Central memory CD8-positive, alpha-beta T cell (primary cell): ENCODE data around the gene NOBOX.
"Not testable (repeated sequence)": the region's sequence is repeated elsewhere in the genome, so short reads cannot be mapped to it uniquely, and the experiment has no call there.

Experiments
- ATAC-seq: fragments of 150-1000 bp; cut with Tn5 transposase; replicated peaks from 2 replicates; pipeline ENCODE4 v1.10.0; 2022; ENCODE audit warnings: mild to moderate bottlenecking, moderate FRiP score, moderate number of reproducible peaks; ENCODE audit not compliant: poor library complexity, severe bottlenecking; ENCODE audit errors: extremely low read depth
- DNase-seq, 2 donors: peaks; one replicate each; pipeline ENCODE4 v3.0.0; 2021; ENCODE audit warnings: low spot score in 2 of 2
- H3K27ac Mint-ChIP-seq: one replicate; pipeline ENCODE4 v1.8.0; 2022; ENCODE audit warnings: low read depth, mild to moderate bottlenecking, moderate library complexity, mixed read lengths
- H3K27me3 Mint-ChIP-seq: one replicate; pipeline ENCODE4 v1.8.0; 2022; ENCODE audit warnings: mixed read lengths
- H3K36me3 Mint-ChIP-seq: one replicate; pipeline ENCODE4 v1.8.0; 2022; ENCODE audit warnings: mild to moderate bottlenecking, moderate library complexity, mixed read lengths; ENCODE audit not compliant: insufficient read depth
- H3K4me1 Mint-ChIP-seq: one replicate; pipeline ENCODE4 v1.8.0; 2022; ENCODE audit warnings: mixed read lengths
- H3K4me3 Mint-ChIP-seq: one replicate; pipeline ENCODE4 v1.8.0; 2022; ENCODE audit warnings: mild to moderate bottlenecking, moderate library complexity, mixed read lengths
- H3K9me3 Mint-ChIP-seq: one replicate; pipeline ENCODE4 v1.8.0; 2022; ENCODE audit warnings: mixed read lengths

Gene NOBOX

DNA sequence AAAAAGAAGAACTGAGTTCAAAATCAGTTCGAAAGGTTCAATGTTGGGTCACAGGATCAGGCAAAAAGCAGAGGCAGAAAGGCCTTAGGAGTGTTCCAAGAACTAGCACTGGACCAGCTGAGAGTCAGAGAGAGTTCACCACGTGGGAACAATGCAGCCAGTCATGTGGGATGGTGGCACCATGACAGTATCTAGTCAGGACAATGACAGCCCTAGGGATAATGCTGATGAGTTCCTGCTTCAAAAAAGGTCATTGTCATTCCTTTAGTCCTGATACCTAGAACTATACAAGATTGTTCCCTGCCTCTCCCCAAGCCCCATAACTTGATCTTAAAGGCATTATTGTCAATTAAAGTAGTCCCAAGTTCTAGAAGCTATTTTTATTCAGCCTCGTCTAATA is 51.8 kb downstream of the NOBOX start:
- not testable (repeated sequence) for H3K4me3 Mint-ChIP-seq, H3K27me3 Mint-ChIP-seq, ATAC-seq, H3K36me3 Mint-ChIP-seq, DNase-seq, H3K9me3 Mint-ChIP-seq, H3K27ac Mint-ChIP-seq
- H3K4me1 Mint-ChIP-seq: peaks cover 11% of the 10 kb centered on the region

DNA sequence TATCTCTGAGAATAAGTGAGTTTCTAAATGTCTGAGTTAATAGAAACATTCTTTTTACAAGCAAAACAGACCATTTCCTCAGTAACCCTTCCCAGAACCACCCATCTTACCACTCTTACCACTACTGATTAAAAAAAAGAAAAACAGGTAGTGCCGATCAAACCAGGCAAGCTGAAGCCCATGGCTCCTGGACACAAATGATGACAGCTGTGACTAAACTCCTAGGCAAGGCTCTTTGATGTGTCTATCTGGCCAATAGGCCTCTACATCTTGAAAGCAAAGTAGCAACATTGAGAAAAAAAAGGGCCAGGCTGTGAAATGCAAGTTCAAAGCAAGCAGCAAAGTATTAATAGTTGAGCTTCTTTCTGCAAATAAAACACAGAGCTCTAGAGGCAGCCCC is 54.9 kb downstream of the NOBOX start:
- H3K4me1 Mint-ChIP-seq, DNase-seq, H3K4me3 Mint-ChIP-seq, H3K9me3 Mint-ChIP-seq, H3K36me3 Mint-ChIP-seq, H3K27ac Mint-ChIP-seq, H3K27me3 Mint-ChIP-seq: not testable (repeated sequence)
- peak; percentile 55 for ATAC-seq
